Activated CD4-positive, alpha-beta T cell treated with anti-CD3 and anti-CD28 coated beads, Interleukin-2, amount 10 ng/mL, durations not matched to agents 7 days and 5 days (primary cell): ENCODE results near the gene ERICH6B. TPM values are rescaled to one million over a fixed set of nuclear protein-coding genes. Genes with fewer than 3 reads are reported as not detected.

Source experiments
- CTCF ChIA-PET: fragments of 350-600 bp; sonication (Branson Sonifier 250); formaldehyde crosslinking; loops from one replicate; lab custom pipeline; 2021; ENCODE audit warnings: antibody characterized with exemption; lab: Charles Lee
- POLR2A ChIA-PET: fragments of 350-600 bp; sonication (Branson Sonifier 250); formaldehyde crosslinking; loops from one replicate; lab custom pipeline; 2021; ENCODE audit warnings: antibody characterized with exemption; lab: Charles Lee
- DNase-seq: peaks from one replicate; pipeline ENCODE4 v3.0.0-alpha.2; 2020
- H3K27ac Mint-ChIP-seq: one replicate; pipeline ENCODE4 v1.8.0; 2021; ENCODE audit warnings: mild to moderate bottlenecking, moderate library complexity, mixed read lengths
- H3K27me3 Mint-ChIP-seq: one replicate; pipeline ENCODE4 v1.8.0; 2021; ENCODE audit warnings: mixed read lengths
- H3K36me3 Mint-ChIP-seq: one replicate; pipeline ENCODE4 v1.8.0; 2021; ENCODE audit warnings: low read depth, mixed read lengths
- H3K4me1 Mint-ChIP-seq: one replicate; pipeline ENCODE4 v1.8.0; 2021; ENCODE audit warnings: mixed read lengths
- H3K4me3 Mint-ChIP-seq: one replicate; pipeline ENCODE4 v1.8.0; 2021; ENCODE audit warnings: mild to moderate bottlenecking, moderate library complexity, mixed read lengths
- H3K9me3 Mint-ChIP-seq: one replicate; pipeline ENCODE4 v1.8.0; 2021; ENCODE audit warnings: mixed read lengths
- total RNA-seq, 2 experiments: library from RNA; stranded (reverse); gene quantifications; one replicate each; pipeline ENCODE4 v1.2.3, GENCODE V29; 2021

The ERICH6B gene
- total RNA-seq, 2 experiments from 2014 or later: not detected

GRCh38 chr13:45594764-45595163 lies 20.8 kb downstream of the ERICH6B start:
- no peak overlapping the region for H3K27ac Mint-ChIP-seq
- DNase-seq: no peak
- no peaks in the 10 kb centered on the region for H3K9me3 Mint-ChIP-seq
- no peaks in the 10 kb centered on the region for H3K4me1 Mint-ChIP-seq
- H3K27me3 Mint-ChIP-seq: peaks cover 17% of the 10 kb centered on the region
- POLR2A ChIA-PET: no interaction called here
- no peaks in the 10 kb centered on the region for H3K36me3 Mint-ChIP-seq
- no peak overlapping the region for H3K4me3 Mint-ChIP-seq
- CTCF ChIA-PET: interaction anchor here (0.6 kb wide), 1 partner anchor 364 kb away, joined by 3 read pairs; no protein-coding TSS in a partner anchor

- no peak overlapping the region for H3K4me3 Mint-ChIP-seq
- ChIA-PET CTCF (no interaction called here), POLR2A (no interaction called here)
- H3K27ac Mint-ChIP-seq: no peak overlapping the region
- peaks cover 17% of the 10 kb centered on the region for H3K27me3 Mint-ChIP-seq
- H3K4me1 Mint-ChIP-seq: no peaks in the 10 kb centered on the region
- no peaks in the 10 kb centered on the region for H3K36me3 Mint-ChIP-seq
- no peaks in the 10 kb centered on the region for H3K9me3 Mint-ChIP-seq
- DNase-seq: no peak
Measured at GRCh38 chr13:45594227-45594626, 21.3 kb downstream of the ERICH6B start.

GRCh38 chr13:45592758-45593157 lies 22.8 kb downstream of the ERICH6B start:
- peaks cover 15% of the 10 kb centered on the region for H3K27me3 Mint-ChIP-seq
- H3K27ac Mint-ChIP-seq: no peak overlapping the region
- ChIA-PET CTCF (no interaction called here), POLR2A (no interaction called here)
- no peak overlapping the region for H3K4me3 Mint-ChIP-seq
- no peaks in the 10 kb centered on the region for H3K9me3 Mint-ChIP-seq
- no peak for DNase-seq
- no peaks in the 10 kb centered on the region for H3K36me3 Mint-ChIP-seq
- no peaks in the 10 kb centered on the region for H3K4me1 Mint-ChIP-seq

DNA sequence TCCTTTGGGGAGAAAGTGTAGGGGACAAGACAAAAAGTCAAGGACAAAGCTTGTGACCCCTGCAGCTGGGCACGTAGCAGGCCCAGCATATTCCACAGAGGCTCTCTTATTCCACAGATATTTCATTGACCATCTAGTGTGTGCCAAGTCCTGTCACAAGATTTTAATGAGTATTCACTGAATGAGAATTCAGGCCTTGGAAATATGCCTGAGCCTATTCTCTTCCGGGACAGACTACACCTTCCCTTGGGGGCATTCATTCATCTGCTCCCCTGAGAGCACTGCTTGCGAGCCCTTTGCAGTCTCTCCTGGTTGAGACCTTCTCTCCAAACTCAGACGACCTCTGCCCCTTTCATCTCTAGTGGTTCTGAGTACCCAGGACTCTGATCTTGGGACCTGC lies 25.5 kb downstream of the ERICH6B start:
- H3K9me3 Mint-ChIP-seq: no peaks in the 10 kb centered on the region
- CTCF ChIA-PET: no interaction called here
- no peaks in the 10 kb centered on the region for H3K36me3 Mint-ChIP-seq
- H3K4me3 Mint-ChIP-seq: no peak overlapping the region
- H3K27ac Mint-ChIP-seq: no peak overlapping the region
- peaks cover 5% of the 10 kb centered on the region for H3K27me3 Mint-ChIP-seq
- no peak for DNase-seq
- H3K4me1 Mint-ChIP-seq: no peaks in the 10 kb centered on the region
- POLR2A ChIA-PET: no interaction called here

- CTCF ChIA-PET: no interaction called here
- Mint-ChIP-seq H3K4me3 (no peak overlapping the region), H3K36me3 (no peaks in the 10 kb centered on the region), H3K9me3 (no peaks in the 10 kb centered on the region), H3K4me1 (no peaks in the 10 kb centered on the region), H3K27ac (no peak overlapping the region), H3K27me3 (peaks cover 1% of the 10 kb centered on the region)
- DNase-seq: no peak
- POLR2A ChIA-PET: no interaction called here
Measured at GRCh38 chr13:45587897-45588296, 27.6 kb downstream of the ERICH6B start.

DNA sequence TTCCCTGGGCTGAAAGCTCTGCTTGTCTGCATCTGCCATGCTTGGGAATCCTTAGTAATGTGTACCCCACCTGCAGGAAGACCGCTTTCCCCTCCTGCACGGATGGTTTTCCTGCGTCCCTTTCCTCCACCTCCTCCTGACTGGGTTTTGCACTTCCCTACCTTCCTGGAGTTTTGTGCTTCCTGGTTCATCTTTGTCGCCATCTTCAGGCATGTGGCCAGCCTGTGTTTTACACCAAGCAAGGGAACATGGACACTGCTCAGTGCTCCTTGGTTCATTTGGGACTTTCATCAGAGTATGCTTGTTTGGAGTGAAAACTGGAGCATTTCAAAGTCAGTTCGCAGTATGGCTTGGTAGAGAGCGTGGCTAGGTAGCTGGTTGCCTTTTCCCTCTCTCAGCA lies 30.7 kb downstream of the ERICH6B start:
- CTCF ChIA-PET: no interaction called here
- Mint-ChIP-seq H3K9me3 (no peaks in the 10 kb centered on the region), H3K4me1 (no peaks in the 10 kb centered on the region), H3K27ac (no peak overlapping the region), H3K36me3 (no peaks in the 10 kb centered on the region), H3K27me3 (peaks cover 2% of the 10 kb centered on the region), H3K4me3 (no peak overlapping the region)
- no peak for DNase-seq
- POLR2A ChIA-PET: no interaction called here

- H3K27me3 Mint-ChIP-seq: peaks cover 2% of the 10 kb centered on the region
- H3K4me1 Mint-ChIP-seq: no peaks in the 10 kb centered on the region
- ChIA-PET CTCF (interaction anchor here (0.6 kb wide), 1 partner anchor 100 kb away, joined by 3 read pairs; no protein-coding TSS in a partner anchor), POLR2A (no interaction called here)
- DNase-seq: no peak
- no peaks in the 10 kb centered on the region for H3K9me3 Mint-ChIP-seq
- H3K27ac Mint-ChIP-seq: no peak overlapping the region
- no peak overlapping the region for H3K4me3 Mint-ChIP-seq
- no peaks in the 10 kb centered on the region for H3K36me3 Mint-ChIP-seq
Measured at GRCh38 chr13:45582408-45583076, 33.0 kb downstream of the ERICH6B start.

- no peaks in the 10 kb centered on the region for H3K36me3 Mint-ChIP-seq
- H3K9me3 Mint-ChIP-seq: no peaks in the 10 kb centered on the region
- H3K27me3 Mint-ChIP-seq: peaks cover 15% of the 10 kb centered on the region
- no peak for DNase-seq
- no peak overlapping the region for H3K4me3 Mint-ChIP-seq
- ChIA-PET POLR2A (no interaction called here), CTCF (interaction anchor here (0.6 kb wide), 1 partner anchor 424 kb away, joined by 5 read pairs; no protein-coding TSS in a partner anchor)
- no peak overlapping the region for H3K27ac Mint-ChIP-seq
- no peaks in the 10 kb centered on the region for H3K4me1 Mint-ChIP-seq
Measured at GRCh38 chr13:45576466-45576865, 39.1 kb downstream of the ERICH6B start.

GRCh38 chr13:45575830-45576180 lies 39.7 kb downstream of the ERICH6B start:
- POLR2A ChIA-PET: no interaction called here
- no peaks in the 10 kb centered on the region for H3K9me3 Mint-ChIP-seq

DNA sequence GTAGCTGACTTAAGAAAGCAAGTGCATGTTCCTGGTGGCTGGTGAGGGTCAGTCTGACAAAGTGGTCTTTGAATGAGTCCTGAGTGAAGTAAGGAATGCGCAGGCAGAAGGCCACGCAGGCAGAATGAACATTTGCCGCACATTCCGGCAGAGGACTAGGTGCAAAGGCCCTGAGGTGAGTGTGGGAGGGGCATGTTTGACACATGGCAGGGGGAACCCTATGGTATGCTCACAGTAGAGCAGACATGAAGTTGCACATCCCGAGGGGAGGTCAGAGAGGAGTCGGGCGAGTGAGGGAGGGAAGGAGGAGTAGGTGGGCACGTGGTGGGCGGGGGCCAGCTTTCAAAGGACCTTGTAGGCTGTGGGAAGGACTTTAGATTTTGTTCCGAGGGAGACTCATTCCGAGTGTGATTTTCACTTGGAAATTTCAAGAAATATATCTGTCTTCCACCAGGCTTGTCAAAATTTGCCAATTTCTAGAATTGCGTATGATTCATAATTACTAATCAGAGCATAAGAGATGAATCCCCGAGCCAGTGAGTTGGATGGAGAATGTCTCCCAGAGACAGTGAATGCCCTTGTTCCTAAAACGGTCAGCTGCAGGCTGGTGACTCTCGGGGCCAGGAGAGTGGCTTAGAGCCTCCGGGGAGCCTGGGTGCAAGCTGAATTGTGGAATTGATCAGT lies 40.3 kb downstream of the ERICH6B start:
- DNase-seq: no peak
- no peak overlapping the region for H3K4me3 Mint-ChIP-seq
- ChIA-PET CTCF (no interaction called here), POLR2A (no interaction called here)
- no peaks in the 10 kb centered on the region for H3K4me1 Mint-ChIP-seq
- H3K27ac Mint-ChIP-seq: no peak overlapping the region
- no peaks in the 10 kb centered on the region for H3K36me3 Mint-ChIP-seq
- H3K9me3 Mint-ChIP-seq: no peaks in the 10 kb centered on the region
- peaks cover 16% of the 10 kb centered on the region for H3K27me3 Mint-ChIP-seq

More at GRCh38 chr13:45575830-45576180, 39.7 kb downstream of the ERICH6B start:
- peaks cover 16% of the 10 kb centered on the region for H3K27me3 Mint-ChIP-seq
- no peak overlapping the region for H3K27ac Mint-ChIP-seq
- no peaks in the 10 kb centered on the region for H3K36me3 Mint-ChIP-seq
- CTCF ChIA-PET: no interaction called here
- no peaks in the 10 kb centered on the region for H3K4me1 Mint-ChIP-seq
- H3K4me3 Mint-ChIP-seq: no peak overlapping the region
- DNase-seq: no peak

GRCh38 chr13:45565331-45565730 lies 50.2 kb downstream of the ERICH6B start:
- peaks cover 5% of the 10 kb centered on the region for H3K9me3 Mint-ChIP-seq
- ChIA-PET CTCF (no interaction called here), POLR2A (no interaction called here)
- peaks cover 3% of the 10 kb centered on the region for H3K27me3 Mint-ChIP-seq
- H3K4me3 Mint-ChIP-seq: no peak overlapping the region
- H3K27ac Mint-ChIP-seq: no peak overlapping the region
- peaks cover 3% of the 10 kb centered on the region for H3K36me3 Mint-ChIP-seq
- no peaks in the 10 kb centered on the region for H3K4me1 Mint-ChIP-seq
- no peak for DNase-seq

DNA sequence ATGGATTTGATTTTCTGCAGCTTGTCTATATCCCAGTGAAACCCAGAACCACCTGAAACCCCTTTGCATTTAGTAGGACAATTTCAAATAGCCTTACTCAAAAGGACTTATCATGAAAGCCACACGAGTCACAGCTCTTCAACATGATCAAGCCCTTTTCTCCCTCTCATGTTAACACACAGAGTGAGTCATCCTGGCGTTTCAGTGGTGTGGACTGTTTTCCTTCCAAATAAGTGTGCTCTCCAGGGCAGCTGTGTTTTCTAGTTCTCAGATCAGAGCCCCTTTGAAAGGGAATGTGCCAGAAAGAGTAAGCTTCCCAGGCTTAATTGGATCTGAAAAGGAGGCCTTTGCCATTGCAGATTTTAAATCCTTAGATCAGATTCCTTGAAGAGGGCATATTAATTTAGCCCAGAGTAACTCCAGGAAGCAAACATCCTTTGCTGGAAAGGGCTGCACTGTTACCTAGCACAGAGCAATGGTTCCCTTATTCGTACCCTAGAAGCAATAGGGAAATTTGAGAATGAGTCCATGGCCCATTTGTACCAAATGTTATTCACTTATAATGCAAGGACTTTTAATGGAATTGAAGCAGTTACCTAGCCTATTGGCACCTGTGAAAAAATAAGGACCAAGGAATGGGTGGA lies 51.3 kb downstream of the ERICH6B start:
- H3K27me3 Mint-ChIP-seq: peaks cover 4% of the 10 kb centered on the region
- no peak overlapping the region for H3K4me3 Mint-ChIP-seq
- no peak for DNase-seq
- ChIA-PET POLR2A (no interaction called here), CTCF (no interaction called here)
- peaks cover 3% of the 10 kb centered on the region for H3K36me3 Mint-ChIP-seq
- peaks cover 2% of the 10 kb centered on the region for H3K4me1 Mint-ChIP-seq
- H3K9me3 Mint-ChIP-seq: peaks cover 5% of the 10 kb centered on the region
- H3K27ac Mint-ChIP-seq: no peak overlapping the region

DNA sequence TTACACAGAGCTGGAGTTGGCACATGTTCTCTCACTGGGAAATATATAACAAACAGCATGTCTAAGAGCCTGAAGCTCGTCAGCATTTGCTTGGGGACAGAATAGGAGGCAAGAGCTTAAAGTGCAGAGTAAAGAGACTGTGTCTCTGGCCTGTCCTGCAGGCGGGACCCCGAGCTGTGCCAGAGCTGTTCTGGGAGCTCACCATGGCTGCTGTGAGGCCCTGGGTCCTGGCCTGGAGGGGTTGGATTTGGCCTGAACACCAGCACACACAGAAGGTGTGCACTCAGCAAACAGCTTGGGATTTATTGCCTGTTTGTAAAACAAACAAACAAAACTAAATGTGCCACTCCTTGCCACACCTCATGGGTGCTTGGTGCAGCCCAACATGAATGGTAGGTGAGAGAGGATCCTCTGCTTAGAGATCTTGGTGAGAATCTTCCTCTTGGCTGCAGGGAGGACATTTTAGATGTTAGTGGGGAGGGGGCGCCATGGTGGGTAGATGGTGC lies 60.9 kb downstream of the ERICH6B start:
- ChIA-PET POLR2A (no interaction called here), CTCF (no interaction called here)
- Mint-ChIP-seq H3K36me3 (no peaks in the 10 kb centered on the region), H3K27ac (no peak overlapping the region), H3K4me3 (no peak overlapping the region), H3K4me1 (peaks cover 3% of the 10 kb centered on the region), H3K27me3 (peaks cover 21% of the 10 kb centered on the region), H3K9me3 (no peaks in the 10 kb centered on the region)
- DNase-seq: no peak
